ENCODE data around the gene P4HB. TPM values are rescaled to one million over a fixed set of nuclear protein-coding genes. Genes with fewer than 3 reads are reported as not detected.

The P4HB gene
- total RNA-seq, 1 donor = 763 TPM

DNA sequence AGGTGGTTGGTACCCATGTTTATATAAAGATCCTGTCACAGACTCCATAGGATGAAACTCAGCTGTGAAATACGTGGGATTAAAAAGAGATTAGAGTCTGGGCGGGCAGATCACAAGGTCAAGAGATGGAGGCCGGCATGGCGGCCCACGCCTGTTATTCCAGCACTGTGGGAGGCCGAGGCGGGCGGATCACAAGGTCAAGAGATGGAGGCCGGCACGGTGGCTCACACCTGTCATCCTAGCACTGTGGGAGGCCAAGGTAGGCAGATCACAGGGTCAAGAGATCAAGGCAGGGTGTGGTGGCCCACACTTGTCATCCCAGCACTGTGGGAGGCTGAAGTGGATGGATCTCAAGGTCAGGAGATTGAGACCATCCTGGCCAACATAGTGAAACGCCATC is 35.1 kb upstream of the P4HB start:
- no peak for DNase-seq (ENCODE audit: low read depth)
- no peak overlapping the region for H3K4me3 ChIP-seq (ENCODE audit: low read depth, low read length)
- TF ChIP-seq, protein P1, sequence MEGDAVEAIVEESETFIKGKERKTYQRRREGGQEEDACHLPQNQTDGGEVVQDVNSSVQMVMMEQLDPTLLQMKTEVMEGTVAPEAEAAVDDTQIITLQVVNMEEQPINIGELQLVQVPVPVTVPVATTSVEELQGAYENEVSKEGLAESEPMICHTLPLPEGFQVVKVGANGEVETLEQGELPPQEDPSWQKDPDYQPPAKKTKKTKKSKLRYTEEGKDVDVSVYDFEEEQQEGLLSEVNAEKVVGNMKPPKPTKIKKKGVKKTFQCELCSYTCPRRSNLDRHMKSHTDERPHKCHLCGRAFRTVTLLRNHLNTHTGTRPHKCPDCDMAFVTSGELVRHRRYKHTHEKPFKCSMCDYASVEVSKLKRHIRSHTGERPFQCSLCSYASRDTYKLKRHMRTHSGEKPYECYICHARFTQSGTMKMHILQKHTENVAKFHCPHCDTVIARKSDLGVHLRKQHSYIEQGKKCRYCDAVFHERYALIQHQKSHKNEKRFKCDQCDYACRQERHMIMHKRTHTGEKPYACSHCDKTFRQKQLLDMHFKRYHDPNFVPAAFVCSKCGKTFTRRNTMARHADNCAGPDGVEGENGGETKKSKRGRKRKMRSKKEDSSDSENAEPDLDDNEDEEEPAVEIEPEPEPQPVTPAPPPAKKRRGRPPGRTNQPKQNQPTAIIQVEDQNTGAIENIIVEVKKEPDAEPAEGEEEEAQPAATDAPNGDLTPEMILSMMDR (IDR thresholded peaks at IDR 0.05; ENCODE audit: insufficient read depth, low read length) = no peak

DNA sequence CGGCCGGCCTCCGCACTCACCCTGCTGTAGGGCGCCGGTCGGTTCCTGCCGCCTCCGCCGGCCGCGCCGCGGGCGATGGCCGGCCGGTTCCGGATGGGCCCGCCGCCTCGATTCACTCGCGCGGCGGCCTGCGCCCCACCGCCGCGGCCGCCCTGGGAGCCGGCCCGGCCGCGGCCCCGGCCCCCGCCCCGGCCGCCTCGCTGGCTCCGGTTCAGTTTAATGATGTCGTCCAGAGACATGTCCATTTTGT is 30.9 kb upstream of the P4HB start:
- H3K4me3 ChIP-seq (ENCODE audit: low read depth, low read length) = peak overlapping the region; percentile 81
- no peak for DNase-seq (ENCODE audit: low read depth)
- TF ChIP-seq, protein P1 (IDR thresholded peaks at IDR 0.05; ENCODE audit: insufficient read depth, low read length) = no peak

DNA sequence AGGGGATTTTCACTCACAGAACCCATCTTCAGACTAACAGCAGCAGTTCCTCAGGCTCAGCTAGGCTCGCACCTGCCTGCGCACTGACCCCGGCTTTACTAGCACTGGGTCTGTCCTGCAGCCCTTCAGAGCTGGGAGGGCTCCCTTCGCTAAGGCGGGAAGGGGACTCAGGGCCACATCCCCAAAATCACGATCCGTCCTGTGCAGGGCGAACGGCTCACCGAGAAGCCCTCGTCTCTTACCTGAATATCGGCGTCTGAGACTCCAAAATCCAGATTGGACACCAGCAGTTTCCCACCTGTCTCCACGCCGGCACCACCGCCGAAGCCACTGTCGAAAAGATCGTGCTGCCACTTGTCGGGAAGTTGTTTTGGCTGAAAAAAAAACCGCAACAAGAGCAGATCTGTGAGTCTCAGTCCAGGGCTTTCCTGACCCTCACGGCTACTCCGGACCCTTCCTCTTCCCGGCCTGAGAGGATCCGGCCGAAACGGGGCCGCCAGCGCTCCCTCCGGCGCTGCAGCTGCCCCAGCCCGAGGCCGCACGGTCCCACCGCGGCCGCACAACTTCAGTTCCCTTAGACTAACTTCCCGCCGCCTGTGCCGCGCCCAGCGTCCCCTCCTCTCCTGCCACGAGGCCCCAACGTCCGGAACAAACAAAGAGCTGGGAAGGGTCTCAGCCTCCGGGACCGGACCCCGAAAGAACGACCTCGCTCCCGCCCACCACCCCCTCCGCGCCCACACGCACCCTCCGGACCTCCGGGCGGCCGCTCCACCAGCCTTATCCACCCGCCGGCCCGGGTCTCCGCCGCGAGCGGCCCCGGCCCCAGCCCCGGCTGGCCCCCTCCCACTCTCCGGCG is 30.3 kb upstream of the P4HB start:
- H3K4me3 ChIP-seq (ENCODE audit: low read depth, low read length) = peak overlapping the region; percentile 81
- no peak for DNase-seq (ENCODE audit: low read depth)
- TF ChIP-seq, protein P1 (IDR thresholded peaks at IDR 0.05; ENCODE audit: insufficient read depth, low read length) = no peak

DNA sequence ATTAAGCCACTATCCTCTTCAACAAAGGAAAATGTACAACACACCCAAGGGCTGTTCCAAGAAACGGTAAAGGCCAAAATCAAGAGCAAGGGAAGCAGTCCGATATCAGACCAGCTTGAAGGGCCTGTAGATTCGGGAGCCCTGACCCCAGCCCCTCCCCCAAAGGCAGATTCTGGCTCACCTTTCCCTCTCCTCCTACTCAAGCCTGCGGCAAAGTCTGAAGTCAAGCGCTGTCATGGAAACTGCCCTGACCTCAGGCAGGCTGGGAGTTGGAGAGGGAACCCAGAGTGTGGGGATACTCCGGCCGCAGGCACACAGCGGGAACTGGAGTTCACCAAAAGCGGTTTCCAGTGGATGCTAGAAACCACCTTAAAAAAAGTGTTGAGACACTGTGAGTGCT is 29.3 kb upstream of the P4HB start:
- peak overlapping the region; percentile 15 for H3K4me3 ChIP-seq (ENCODE audit: low read depth, low read length)
- TF ChIP-seq, protein P1 (IDR thresholded peaks at IDR 0.05; ENCODE audit: insufficient read depth, low read length) = no peak
- no peak for DNase-seq (ENCODE audit: low read depth)

DNA sequence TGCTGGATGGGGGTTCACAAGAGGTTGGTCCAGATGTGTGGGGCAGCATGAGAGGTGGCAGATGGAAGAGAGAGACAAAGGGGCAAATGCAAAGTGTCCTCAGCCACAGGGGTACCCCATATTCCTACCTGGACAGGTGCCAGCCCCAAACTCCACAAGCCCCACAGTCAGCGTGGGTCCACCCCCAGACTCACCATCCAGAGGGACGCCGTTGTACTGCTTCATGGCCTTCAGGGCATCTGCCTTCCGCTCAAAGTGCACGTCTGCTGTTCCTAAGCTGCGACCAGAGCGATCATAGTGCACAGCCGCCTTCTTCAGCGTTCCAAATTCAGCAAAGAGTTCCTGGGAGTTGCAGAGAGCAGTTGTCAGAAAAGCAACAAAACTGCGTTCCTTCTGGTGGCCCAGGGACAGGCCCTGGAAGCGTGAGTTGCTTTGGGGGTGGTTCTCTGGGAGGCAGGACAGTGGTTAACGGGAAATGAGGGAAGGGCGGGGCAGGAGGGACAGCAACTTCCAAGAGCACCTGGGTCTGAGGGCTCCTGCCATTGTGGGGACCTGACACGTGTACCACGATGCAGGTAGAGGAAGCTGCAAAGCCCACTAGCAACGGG is 28.8 kb upstream of the P4HB start:
- TF ChIP-seq, protein P1 (IDR thresholded peaks at IDR 0.05; ENCODE audit: insufficient read depth, low read length) = no peak
- DNase-seq (ENCODE audit: low read depth) = no peak
- no peak overlapping the region for H3K4me3 ChIP-seq (ENCODE audit: low read depth, low read length)

DNA sequence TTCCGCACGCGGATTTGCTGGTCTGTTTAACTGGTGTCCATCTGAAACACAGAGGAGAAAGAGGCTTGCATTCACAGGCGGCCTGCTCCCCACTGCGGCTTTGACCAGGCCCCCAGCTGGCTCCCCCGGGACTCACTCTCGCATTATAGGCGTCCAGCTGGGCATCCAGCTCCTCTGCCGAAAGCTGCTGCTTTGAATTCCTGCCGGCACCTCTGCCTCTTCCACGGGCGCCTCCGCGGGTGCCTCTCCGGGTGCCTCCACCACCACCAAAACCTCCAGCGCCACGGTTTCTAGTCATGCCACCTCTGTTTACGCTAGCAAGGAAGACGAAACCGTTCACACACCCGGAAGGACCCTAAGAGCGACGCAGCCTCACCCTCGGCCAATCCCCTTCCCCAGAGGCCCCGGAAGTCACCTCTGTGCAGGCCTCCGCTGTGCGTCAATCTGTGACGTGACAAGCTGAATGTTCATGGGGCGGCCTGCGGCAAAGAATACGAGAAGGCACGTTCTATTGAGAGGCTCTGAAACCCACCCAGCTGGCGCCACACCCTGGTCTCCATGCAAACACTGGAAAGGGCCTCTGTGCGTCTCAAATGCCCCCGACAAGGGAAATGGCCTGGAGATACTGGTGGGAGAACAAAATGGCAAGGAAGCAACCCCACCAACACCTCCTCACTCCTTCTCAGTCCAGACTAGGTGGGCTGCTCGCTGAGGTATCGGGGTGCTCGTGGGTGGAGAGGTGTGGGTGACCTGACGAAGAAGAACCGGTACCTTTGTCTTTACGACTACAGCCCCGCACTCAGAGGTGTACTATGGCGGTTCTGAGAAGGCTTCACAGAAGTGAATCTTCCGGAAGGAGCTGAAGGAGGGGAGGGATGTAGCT is 28.0 kb upstream of the P4HB start:
- DNase-seq (ENCODE audit: low read depth) = no peak
- TF ChIP-seq, protein P1 (IDR thresholded peaks at IDR 0.05; ENCODE audit: insufficient read depth, low read length) = no peak
- no peak overlapping the region for H3K4me3 ChIP-seq (ENCODE audit: low read depth, low read length)
